A549 (cell line): ENCODE results near the gene VAPB. TPM values are rescaled to one million over a fixed set of nuclear protein-coding genes. Genes with fewer than 3 reads are reported as not detected.

Experiments used
- ATAC-seq, 2 experiments: fragments of 200-7000 bp in 1 of 2; fragments of >200 bp in 1 of 2; cut with Nextera tagmentation in 1 of 2; cut with Tn5 transposase in 1 of 2; 3 replicates each; pipeline versions ENCODE4 v1.8.0 to v1.9.1; 2018 to 2020; ENCODE audit warnings: mild to moderate bottlenecking in 1 of 2, moderate library complexity in 1 of 2
- CTCF ChIA-PET: fragments of 300-600 bp; sonication (Branson Sonifier 250); formaldehyde crosslinking; extraction: SDS; loops from one replicate; lab custom pipeline; 2021; ENCODE audit warnings: antibody characterized with exemption, inconsistent platforms; lab: Yijun Ruan, JAX
- POLR2A ChIA-PET: fragments of 350-600 bp; formaldehyde crosslinking; extraction: SDS; loops from one replicate; lab custom pipeline; 2021; ENCODE audit warnings: antibody characterized with exemption, inconsistent platforms; lab: Yijun Ruan, JAX
- DNase-seq, 2 experiments: peaks; one replicate each; pipeline versions ENCODE4 v3.0.0 to v3.0.0-alpha.2; 2011 to 2016; ENCODE audit warnings: low read depth in 1 of 2, low spot score in 1 of 2
- FAIRE-seq: peaks from 2 replicates; lab custom pipeline; 2011; peaks lifted over from hg19 to GRCh38; lab: Jason Lieb, UNC
- H3K27ac ChIP-seq, 2 experiments: fragments of >200 bp; sonication (Bioruptor Twin); formaldehyde crosslinking; 3 replicates each; pipeline ENCODE4 v1.5.1; 2016 to 2017
- H3K4me1 ChIP-seq: fragments of >200 bp; sonication (Bioruptor Twin); formaldehyde crosslinking; 3 replicates; pipeline ENCODE4 v1.6.1; 2016
- H3K4me2 ChIP-seq: fragments of >200 bp; sonication (Bioruptor Twin); formaldehyde crosslinking; 3 replicates; pipeline ENCODE4 v1.6.1; 2016
- H3K4me3 ChIP-seq: fragments of >200 bp; sonication (Bioruptor Twin); formaldehyde crosslinking; 3 replicates; pipeline ENCODE4 v1.5.1; 2016
- H3K9me3 ChIP-seq: fragments of >200 bp; sonication (Bioruptor Twin); formaldehyde crosslinking; 3 replicates; pipeline ENCODE4 v1.6.1; 2016
- BHLHE40 ChIP-seq: IDR thresholded peaks from 2 replicates; pipeline ENCODE4 v1.6.1; 2012; ENCODE audit warnings: low read depth, low read length, inconsistent platforms
- FOSB ChIP-seq: fragments of 250-450 bp; sonication (Bioruptor Pico); IDR thresholded peaks from 2 replicates; pipeline ENCODE4 v1.5.0; 2020; ENCODE audit warnings: mild to moderate bottlenecking, moderate library complexity
- GATA3 ChIP-seq: IDR thresholded peaks from 2 replicates; pipeline ENCODE4 v1.6.1; 2012; ENCODE audit warnings: borderline replicate concordance
- HDAC2 ChIP-seq: fragments of 200-600 bp; sonication (generic); IDR thresholded peaks from 2 replicates; pipeline ENCODE4 v1.6.1; 2016
- KDM1A ChIP-seq: fragments of 200-600 bp; sonication (generic); IDR thresholded peaks from 2 replicates; pipeline ENCODE4 v1.6.1; 2016; ENCODE audit warnings: low read depth, mild to moderate bottlenecking
- MAZ ChIP-seq: fragments of 150-350 bp; IDR thresholded peaks from 2 replicates; pipeline ENCODE4 v1.6.1; 2014; ENCODE audit warnings: antibody characterized with exemption, low read depth, low read length, borderline replicate concordance
- NPAS2 ChIP-seq: fragments of 250-450 bp; sonication (Bioruptor Pico); IDR thresholded peaks from 2 replicates; pipeline ENCODE4 v1.8.0; 2022; ENCODE audit warnings: mild to moderate bottlenecking, moderate library complexity, borderline replicate concordance
- RAD21 ChIP-seq, 2 experiments: fragments of >200 bp in 1 of 2; sonication (Bioruptor Twin) in 1 of 2; formaldehyde crosslinking in 1 of 2; IDR thresholded peaks in 1 of 2; conservative IDR thresholded peaks in 1 of 2; 2 replicates in 1 of 2; 3 replicates in 1 of 2; pipeline ENCODE4 v1.6.1; 2012 to 2018; ENCODE audit warnings: inconsistent platforms in 1 of 2
- RFX5 ChIP-seq: fragments of 450-650 bp; IDR thresholded peaks from 2 replicates; pipeline ENCODE4 v1.7.1; 2014; ENCODE audit warnings: antibody characterized with exemption, mild to moderate bottlenecking, moderate library complexity
- ZFP36 ChIP-seq: fragments of 450-650 bp; IDR thresholded peaks from 2 replicates; pipeline ENCODE4 v1.6.1; 2014; ENCODE audit warnings: borderline replicate concordance; ENCODE audit not compliant: partially characterized antibody
- WGBS: methylation state at CpG from one replicate; pipeline ENCODE4 v1.1.6; 2017; ENCODE audit errors: missing lambda C conversion rate; 5-methylcytosine and 5-hydroxymethylcytosine counted together
- polyA plus RNA-seq, 4 experiments: library from polyadenylated mRNA; depleted of rRNA in 3 of 4; stranded (reverse); fragments of >200 nt; fragmentation: RNase III in 1 of 4; extraction: RNeasy Plus Mini Kit Qiagen cat#74134 plus additional on column Dnase treatment in 1 of 4; gene quantifications; 2 replicates in 3 of 4; 3 replicates in 1 of 4; pipeline ENCODE4 v1.2.3, GENCODE V29; 2011 to 2017
- TF ChIP-seq, protein P1 (sequence below): fragments of 200-600 bp; sonication (generic); IDR thresholded peaks from 2 replicates; pipeline ENCODE4 v1.6.1; 2016; ENCODE audit warnings: antibody characterized with exemption, mild to moderate bottlenecking, moderate library complexity
- TF ChIP-seq, protein P2 (sequence below): IDR thresholded peaks from 2 replicates; pipeline ENCODE4 v1.6.1; 2012
- TF ChIP-seq, protein P3 (sequence below): IDR thresholded peaks from 2 replicates; pipeline ENCODE4 v1.6.1; 2012; ENCODE audit warnings: low read depth, borderline replicate concordance
- TF ChIP-seq, protein P4 (sequence below): fragments of >200 bp; sonication (Bioruptor Twin); formaldehyde crosslinking; IDR thresholded peaks from 3 replicates; pipeline ENCODE4 v1.5.1; 2016
- TF ChIP-seq, protein P5 (sequence below): fragments of 250-450 bp; sonication (Bioruptor Pico); IDR thresholded peaks from 2 replicates; pipeline ENCODE4 v1.5.0; 2020; ENCODE audit warnings: low read depth, mild to moderate bottlenecking, moderate library complexity
- TF ChIP-seq, protein P6 (sequence below): fragments of 450-650 bp; IDR thresholded peaks from 2 replicates; pipeline ENCODE4 v1.6.1; 2014; ENCODE audit warnings: antibody characterized with exemption

VAPB gene
- polyA plus RNA-seq, 2 of the 4 experiments (the other 2 are of a cell fraction), result 43.8 to 44.0 TPM

DNA sequence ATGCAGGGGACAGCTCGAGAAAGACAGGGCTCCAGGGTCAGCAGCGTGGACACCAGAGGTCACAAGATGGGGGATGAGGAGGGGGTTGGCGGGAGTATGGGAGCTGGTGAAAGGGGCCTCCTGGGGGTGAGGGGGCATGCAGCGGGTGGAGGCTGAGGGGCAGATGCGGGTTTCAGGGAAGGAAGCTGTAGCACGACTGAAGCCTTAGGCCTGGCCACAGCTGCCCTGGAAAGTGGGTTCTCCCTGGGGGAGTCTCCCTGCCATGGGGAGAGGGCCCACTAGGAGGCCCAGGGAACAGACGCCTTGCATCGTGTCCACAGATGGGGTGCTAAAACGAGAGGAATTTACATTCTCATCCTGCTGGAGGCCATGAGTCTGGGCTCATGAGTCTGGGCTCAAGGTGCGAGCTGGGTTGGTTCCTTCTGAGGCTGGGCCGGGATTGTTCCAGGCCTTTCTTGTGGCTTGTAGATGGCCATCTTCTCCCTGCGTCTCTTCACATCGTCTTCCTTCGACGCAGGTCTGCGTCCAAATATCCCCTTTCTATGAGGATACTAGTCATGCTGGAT is 108.1 kb downstream of the VAPB start (continued):
- TF ChIP-seq, protein P1, sequence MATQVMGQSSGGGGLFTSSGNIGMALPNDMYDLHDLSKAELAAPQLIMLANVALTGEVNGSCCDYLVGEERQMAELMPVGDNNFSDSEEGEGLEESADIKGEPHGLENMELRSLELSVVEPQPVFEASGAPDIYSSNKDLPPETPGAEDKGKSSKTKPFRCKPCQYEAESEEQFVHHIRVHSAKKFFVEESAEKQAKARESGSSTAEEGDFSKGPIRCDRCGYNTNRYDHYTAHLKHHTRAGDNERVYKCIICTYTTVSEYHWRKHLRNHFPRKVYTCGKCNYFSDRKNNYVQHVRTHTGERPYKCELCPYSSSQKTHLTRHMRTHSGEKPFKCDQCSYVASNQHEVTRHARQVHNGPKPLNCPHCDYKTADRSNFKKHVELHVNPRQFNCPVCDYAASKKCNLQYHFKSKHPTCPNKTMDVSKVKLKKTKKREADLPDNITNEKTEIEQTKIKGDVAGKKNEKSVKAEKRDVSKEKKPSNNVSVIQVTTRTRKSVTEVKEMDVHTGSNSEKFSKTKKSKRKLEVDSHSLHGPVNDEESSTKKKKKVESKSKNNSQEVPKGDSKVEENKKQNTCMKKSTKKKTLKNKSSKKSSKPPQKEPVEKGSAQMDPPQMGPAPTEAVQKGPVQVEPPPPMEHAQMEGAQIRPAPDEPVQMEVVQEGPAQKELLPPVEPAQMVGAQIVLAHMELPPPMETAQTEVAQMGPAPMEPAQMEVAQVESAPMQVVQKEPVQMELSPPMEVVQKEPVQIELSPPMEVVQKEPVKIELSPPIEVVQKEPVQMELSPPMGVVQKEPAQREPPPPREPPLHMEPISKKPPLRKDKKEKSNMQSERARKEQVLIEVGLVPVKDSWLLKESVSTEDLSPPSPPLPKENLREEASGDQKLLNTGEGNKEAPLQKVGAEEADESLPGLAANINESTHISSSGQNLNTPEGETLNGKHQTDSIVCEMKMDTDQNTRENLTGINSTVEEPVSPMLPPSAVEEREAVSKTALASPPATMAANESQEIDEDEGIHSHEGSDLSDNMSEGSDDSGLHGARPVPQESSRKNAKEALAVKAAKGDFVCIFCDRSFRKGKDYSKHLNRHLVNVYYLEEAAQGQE, result no peak
- no peak for TF ChIP-seq HDAC2
- TF ChIP-seq, protein P2, sequence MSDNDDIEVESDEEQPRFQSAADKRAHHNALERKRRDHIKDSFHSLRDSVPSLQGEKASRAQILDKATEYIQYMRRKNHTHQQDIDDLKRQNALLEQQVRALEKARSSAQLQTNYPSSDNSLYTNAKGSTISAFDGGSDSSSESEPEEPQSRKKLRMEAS, result no peak
- no peak for TF ChIP-seq NPAS2 (CRISPR knock-in tag)
- no peak for TF ChIP-seq BHLHE40
- TF ChIP-seq GATA3, result no peak
- TF ChIP-seq, protein P3, sequence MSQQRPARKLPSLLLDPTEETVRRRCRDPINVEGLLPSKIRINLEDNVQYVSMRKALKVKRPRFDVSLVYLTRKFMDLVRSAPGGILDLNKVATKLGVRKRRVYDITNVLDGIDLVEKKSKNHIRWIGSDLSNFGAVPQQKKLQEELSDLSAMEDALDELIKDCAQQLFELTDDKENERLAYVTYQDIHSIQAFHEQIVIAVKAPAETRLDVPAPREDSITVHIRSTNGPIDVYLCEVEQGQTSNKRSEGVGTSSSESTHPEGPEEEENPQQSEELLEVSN, result no peak
- TF ChIP-seq MAZ, result no peak
- TF ChIP-seq ZFP36, result no peak
- no peak for TF ChIP-seq FOSB (CRISPR knock-in tag)
- TF ChIP-seq KDM1A, result no peak

DNA sequence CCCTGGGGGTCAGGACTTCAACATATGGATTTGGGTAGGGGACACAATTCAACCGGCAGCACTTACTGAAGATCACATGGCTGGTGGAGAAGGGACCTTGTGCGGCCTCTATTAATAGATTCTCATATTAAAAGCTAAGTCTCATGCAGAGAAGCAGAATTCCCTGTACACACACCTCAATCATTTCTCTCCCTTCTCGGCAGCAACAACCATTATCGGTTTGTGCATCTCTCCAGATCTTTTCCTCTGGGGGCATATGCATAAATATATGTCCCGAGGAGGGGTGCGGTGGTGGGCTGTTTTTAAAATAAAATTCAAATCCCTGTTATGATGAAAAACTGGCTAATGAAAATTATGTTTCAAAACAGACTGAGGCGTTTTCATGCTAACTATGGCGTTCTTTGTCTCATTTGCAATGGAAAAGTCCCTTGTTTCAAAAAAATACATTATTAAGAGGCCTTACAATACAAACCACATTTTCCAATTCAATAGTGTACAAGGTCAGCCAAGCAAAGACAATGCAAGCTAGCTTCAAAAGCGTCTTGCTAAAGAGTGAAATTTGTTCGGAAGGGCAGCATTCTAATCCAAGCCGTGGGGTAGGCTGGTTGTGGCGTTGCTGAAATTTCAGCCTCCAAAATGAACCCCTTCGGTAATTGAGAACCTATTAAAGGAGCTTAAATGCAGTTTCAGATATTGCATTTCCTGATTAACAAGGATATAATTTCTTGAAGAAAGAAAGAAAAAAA is 108.9 kb downstream of the VAPB start:
- Histone ChIP-seq H3K4me1 (no peaks in the 10 kb centered on the region), H3K27ac (no peak overlapping the region), H3K9me3 (peaks cover 10% of the 10 kb centered on the region; the same call in 1 of the 3 replicates), H3K4me2 (no peak overlapping the region), H3K4me3 (no peak overlapping the region)
- ChIA-PET CTCF (interaction anchor here (1.2 kb wide), 1 partner anchor 14 kb away, joined by 4 read pairs; no protein-coding TSS in a partner anchor), POLR2A (no interaction called here)
- TF ChIP-seq, protein P4, sequence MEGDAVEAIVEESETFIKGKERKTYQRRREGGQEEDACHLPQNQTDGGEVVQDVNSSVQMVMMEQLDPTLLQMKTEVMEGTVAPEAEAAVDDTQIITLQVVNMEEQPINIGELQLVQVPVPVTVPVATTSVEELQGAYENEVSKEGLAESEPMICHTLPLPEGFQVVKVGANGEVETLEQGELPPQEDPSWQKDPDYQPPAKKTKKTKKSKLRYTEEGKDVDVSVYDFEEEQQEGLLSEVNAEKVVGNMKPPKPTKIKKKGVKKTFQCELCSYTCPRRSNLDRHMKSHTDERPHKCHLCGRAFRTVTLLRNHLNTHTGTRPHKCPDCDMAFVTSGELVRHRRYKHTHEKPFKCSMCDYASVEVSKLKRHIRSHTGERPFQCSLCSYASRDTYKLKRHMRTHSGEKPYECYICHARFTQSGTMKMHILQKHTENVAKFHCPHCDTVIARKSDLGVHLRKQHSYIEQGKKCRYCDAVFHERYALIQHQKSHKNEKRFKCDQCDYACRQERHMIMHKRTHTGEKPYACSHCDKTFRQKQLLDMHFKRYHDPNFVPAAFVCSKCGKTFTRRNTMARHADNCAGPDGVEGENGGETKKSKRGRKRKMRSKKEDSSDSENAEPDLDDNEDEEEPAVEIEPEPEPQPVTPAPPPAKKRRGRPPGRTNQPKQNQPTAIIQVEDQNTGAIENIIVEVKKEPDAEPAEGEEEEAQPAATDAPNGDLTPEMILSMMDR, result no peak
- TF ChIP-seq ZFP36 (no peak), RAD21 (conservative IDR thresholded peaks at IDR 0.05 in 1 of 2, IDR thresholded peaks at IDR 0.05 in 1 of 2) (no peak), RFX5 (no peak), BHLHE40 (no peak)
- TF ChIP-seq, protein P1, result no peak
- TF ChIP-seq, protein P5, sequence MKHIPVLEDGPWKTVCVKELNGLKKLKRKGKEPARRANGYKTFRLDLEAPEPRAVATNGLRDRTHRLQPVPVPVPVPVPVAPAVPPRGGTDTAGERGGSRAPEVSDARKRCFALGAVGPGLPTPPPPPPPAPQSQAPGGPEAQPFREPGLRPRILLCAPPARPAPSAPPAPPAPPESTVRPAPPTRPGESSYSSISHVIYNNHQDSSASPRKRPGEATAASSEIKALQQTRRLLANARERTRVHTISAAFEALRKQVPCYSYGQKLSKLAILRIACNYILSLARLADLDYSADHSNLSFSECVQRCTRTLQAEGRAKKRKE (CRISPR knock-in tag), result no peak
- TF ChIP-seq, protein P6, sequence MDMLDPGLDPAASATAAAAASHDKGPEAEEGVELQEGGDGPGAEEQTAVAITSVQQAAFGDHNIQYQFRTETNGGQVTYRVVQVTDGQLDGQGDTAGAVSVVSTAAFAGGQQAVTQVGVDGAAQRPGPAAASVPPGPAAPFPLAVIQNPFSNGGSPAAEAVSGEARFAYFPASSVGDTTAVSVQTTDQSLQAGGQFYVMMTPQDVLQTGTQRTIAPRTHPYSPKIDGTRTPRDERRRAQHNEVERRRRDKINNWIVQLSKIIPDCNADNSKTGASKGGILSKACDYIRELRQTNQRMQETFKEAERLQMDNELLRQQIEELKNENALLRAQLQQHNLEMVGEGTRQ, result no peak
- no peak for ATAC-seq
- no peak for DNase-seq
- FAIRE-seq, result no peak
- 66% methylated on average over 13 of the region's 13 CpGs for WGBS
